Stomach (tissue), 4 donors: ENCODE results near the gene ZNF846.

Experiments
- CTCF ChIP-seq, 7 experiments: fragments of 450-650 bp in 4 of 7; fragments of 200-600 bp in 3 of 7; sonication (generic) in 3 of 7; IDR thresholded peaks; one replicate each; pipeline ENCODE4 v1.5.1; 2016 to 2019; ENCODE audit warnings: antibody characterized with exemption in 7 of 7, control low read depth in 2 of 7, mild to moderate bottlenecking in 1 of 7
- EP300 ChIP-seq: sonication (generic); formaldehyde crosslinking; IDR thresholded peaks from one replicate; pipeline ENCODE4 v1.6.1; 2017; ENCODE audit warnings: antibody characterized with exemption
- POLR2A ChIP-seq, 4 donors: fragments of 450-650 bp; IDR thresholded peaks; one replicate each; pipeline ENCODE4 v1.6.1; 2016; ENCODE audit warnings: antibody characterized with exemption in 4 of 4, control low read depth in 2 of 4, mild to moderate bottlenecking in 1 of 4, moderate library complexity in 1 of 4
- POLR2AphosphoS5 ChIP-seq, 3 donors: sonication (generic); formaldehyde crosslinking; IDR thresholded peaks; one replicate each; pipeline ENCODE4 v1.6.1; 2016; ENCODE audit warnings: antibody characterized with exemption in 3 of 3

DNA sequence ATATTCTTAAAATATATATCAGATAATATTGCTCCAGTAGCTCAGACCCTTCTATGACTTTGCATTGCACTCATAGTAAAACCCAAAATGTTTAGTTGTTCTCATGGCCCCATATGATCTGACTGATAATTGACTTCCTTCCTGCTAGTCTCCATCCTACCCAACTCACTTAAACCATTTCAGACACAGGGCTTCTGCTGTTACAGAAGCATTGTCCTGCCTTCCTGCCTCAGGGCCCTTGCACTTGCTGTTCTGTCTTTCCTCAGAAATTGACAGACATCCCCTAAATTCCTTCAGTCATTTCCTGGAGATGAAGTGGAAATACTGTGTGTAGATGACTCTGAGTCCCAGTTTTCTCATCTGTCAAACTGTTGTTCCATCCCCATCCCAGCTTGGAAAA lies 30.6 kb upstream of the ZNF846 start:
- TF ChIP-seq CTCF (IDR thresholded peaks at IDR 0.05) (no peak), POLR2AphosphoS5 (IDR thresholded peaks at IDR 0.05) (no peak), EP300 (no peak), POLR2A (IDR thresholded peaks at IDR 0.05) (no peak)
